Brain microvascular endothelial cell (primary cell): Measurements from ENCODE around the gene PROZ.

Experiments used
- DNase-seq: peaks from one replicate; pipeline ENCODE4 v3.0.0-alpha.2; 2020
- H3K27ac ChIP-seq: fragments of 250-450 bp; sonication (Bioruptor Pico); 2 replicates; pipeline ENCODE4 v1.5.1; 2020; ENCODE audit warnings: mild to moderate bottlenecking, moderate library complexity
- H3K27me3 ChIP-seq: fragments of 250-450 bp; sonication (Bioruptor Pico); replicated peaks from 2 replicates; pipeline ENCODE4 v1.5.1; 2020; ENCODE audit warnings: mild to moderate bottlenecking
- H3K36me3 ChIP-seq: fragments of 250-450 bp; sonication (Bioruptor Pico); replicated peaks from 2 replicates; pipeline ENCODE4 v1.5.1; 2020; ENCODE audit warnings: mild to moderate bottlenecking
- H3K4me3 ChIP-seq: 2 replicates; pipeline ENCODE4 v1.5.1; 2011; ENCODE audit warnings: low read depth, mild to moderate bottlenecking, control low read depth, low read length, moderate library complexity
- in situ Hi-C: cut with HindIII; loops from 2 replicates; pipeline ENCODE4 v1.10.0; 2017; ENCODE audit warnings: low sequenced_read_pairs, low pct_ligation_motif_present
- TF ChIP-seq, protein P1 (sequence below): IDR thresholded peaks from 2 replicates; pipeline ENCODE4 v1.5.1; 2011; ENCODE audit warnings: low read depth, mild to moderate bottlenecking, moderate library complexity, low read length, control low read depth, inconsistent platforms; ENCODE audit errors: missing control alignments

Gene PROZ

DNA sequence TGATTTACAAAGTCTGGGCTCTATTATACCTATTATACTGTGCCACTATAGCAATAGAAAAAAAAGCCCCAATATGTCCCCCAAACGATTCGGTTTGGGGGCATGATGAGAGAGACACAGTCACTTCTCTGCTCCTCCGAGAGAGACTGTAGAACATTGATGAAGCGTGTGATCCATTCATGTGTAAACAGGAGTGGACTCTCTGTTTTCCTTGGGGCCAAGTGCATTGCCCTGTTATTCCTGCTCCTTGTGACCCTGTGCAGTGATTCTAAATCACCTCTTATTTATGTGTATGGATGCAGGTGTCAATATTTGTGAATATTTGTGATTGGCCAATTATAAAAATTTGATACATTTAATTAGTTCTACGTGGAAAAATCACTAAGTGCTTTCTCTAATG is 18.9 kb upstream of the PROZ start:
- no peaks in the 10 kb centered on the region for H3K36me3 ChIP-seq
- no peak overlapping the region for H3K27ac ChIP-seq
- in situ Hi-C loops: no loop called here
- no peak for DNase-seq
- TF ChIP-seq, protein P1, sequence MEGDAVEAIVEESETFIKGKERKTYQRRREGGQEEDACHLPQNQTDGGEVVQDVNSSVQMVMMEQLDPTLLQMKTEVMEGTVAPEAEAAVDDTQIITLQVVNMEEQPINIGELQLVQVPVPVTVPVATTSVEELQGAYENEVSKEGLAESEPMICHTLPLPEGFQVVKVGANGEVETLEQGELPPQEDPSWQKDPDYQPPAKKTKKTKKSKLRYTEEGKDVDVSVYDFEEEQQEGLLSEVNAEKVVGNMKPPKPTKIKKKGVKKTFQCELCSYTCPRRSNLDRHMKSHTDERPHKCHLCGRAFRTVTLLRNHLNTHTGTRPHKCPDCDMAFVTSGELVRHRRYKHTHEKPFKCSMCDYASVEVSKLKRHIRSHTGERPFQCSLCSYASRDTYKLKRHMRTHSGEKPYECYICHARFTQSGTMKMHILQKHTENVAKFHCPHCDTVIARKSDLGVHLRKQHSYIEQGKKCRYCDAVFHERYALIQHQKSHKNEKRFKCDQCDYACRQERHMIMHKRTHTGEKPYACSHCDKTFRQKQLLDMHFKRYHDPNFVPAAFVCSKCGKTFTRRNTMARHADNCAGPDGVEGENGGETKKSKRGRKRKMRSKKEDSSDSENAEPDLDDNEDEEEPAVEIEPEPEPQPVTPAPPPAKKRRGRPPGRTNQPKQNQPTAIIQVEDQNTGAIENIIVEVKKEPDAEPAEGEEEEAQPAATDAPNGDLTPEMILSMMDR: no peak
- peaks cover 4% of the 10 kb centered on the region for H3K27me3 ChIP-seq
- H3K4me3 ChIP-seq: no peak overlapping the region

DNA sequence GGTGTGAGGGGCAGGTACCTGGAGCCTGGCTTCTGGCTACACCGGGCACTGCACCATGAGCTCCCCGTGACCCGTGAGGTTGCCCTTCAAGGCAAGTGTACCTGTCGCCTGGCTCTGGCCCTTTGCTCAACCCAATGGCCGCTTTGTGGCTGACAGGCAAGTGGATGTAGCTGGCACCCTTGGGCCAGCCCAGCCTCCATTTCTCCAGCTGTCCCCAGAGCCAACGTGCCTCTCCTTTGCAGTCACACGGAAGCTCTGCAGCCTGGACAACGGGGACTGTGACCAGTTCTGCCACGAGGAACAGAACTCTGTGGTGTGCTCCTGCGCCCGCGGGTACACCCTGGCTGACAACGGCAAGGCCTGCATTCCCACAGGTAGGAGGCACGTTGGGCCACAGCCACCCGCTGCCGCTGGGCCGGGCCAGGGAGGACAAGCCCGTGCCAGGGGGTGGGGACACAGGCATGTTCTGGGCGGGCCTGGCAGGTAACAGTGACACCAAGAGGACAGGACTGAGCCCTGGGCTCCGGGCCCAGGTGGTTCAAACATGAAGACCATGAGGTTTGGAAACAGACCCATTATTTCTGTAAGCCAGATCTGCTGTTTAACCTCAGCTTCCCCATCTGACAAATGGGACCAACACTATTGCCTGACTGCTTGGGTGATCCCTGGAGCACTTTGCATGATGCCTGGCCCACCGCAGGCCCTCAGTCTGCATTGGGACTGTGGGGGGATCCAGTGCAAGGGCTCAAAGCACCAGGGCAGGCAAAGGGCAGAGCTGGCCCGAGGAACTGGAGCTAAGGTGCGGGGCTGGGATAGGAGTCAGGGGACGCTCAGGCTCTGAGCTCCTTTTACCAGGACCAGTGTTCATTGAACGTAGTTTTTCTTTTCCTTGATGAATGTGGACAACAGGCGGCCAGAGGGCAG is 17.5 kb upstream of the PROZ start:
- Histone ChIP-seq H3K27me3 (peaks cover 4% of the 10 kb centered on the region), H3K4me3 (no peak overlapping the region), H3K27ac (no peak overlapping the region), H3K36me3 (no peaks in the 10 kb centered on the region)
- DNase-seq: no peak
- in situ Hi-C loops: no loop called here
- TF ChIP-seq, protein P1: no peak

DNA sequence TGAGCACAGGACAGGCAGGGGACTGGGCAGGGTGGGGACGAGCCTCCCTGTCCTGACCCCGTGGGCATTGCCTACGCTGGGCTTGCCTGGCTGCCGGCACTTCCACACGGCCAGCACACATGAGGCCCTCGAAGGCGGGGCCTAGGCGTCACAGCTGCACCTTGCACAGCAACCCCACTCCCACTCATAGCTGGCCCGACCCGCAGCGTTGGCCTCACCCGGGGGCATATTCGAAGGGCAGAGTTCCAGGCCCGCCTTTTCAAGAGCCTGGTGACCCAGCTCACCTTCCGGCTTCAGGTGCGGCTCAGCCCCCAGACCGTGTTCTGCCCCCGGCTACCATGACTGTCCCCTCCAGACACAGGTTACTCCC is 16.9 kb upstream of the PROZ start:
- TF ChIP-seq, protein P1: no peak
- H3K4me3 ChIP-seq: no peak overlapping the region
- H3K27ac ChIP-seq: no peak overlapping the region
- H3K36me3 ChIP-seq: no peaks in the 10 kb centered on the region
- H3K27me3 ChIP-seq: peaks cover 4% of the 10 kb centered on the region
- in situ Hi-C loops: no loop called here
- DNase-seq: no peak

DNA sequence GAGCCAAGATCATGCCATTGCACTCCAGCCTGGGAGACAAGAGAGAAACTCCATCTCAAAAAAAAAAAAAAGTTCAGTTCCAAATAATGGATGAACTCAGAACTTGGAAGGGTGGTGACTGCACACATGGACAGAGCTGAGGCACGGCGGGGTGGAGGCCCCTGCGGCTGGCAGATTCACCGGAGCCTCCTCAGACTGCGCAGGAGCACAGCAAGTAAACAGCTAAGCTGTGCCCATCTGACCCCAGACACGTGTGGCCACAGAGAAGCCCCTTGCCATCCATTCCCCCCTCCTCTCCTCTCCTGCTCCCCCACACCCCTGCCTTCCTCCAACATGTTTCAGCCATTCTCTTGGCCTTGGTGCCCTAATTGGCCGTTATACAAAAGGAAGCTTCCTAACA is 15.6 kb upstream of the PROZ start:
- Histone ChIP-seq H3K27me3 (peaks cover 4% of the 10 kb centered on the region), H3K4me3 (no peak overlapping the region), H3K36me3 (no peaks in the 10 kb centered on the region), H3K27ac (no peak overlapping the region)
- no peak for DNase-seq
- in situ Hi-C loops: no loop called here
- TF ChIP-seq, protein P1: no peak

DNA sequence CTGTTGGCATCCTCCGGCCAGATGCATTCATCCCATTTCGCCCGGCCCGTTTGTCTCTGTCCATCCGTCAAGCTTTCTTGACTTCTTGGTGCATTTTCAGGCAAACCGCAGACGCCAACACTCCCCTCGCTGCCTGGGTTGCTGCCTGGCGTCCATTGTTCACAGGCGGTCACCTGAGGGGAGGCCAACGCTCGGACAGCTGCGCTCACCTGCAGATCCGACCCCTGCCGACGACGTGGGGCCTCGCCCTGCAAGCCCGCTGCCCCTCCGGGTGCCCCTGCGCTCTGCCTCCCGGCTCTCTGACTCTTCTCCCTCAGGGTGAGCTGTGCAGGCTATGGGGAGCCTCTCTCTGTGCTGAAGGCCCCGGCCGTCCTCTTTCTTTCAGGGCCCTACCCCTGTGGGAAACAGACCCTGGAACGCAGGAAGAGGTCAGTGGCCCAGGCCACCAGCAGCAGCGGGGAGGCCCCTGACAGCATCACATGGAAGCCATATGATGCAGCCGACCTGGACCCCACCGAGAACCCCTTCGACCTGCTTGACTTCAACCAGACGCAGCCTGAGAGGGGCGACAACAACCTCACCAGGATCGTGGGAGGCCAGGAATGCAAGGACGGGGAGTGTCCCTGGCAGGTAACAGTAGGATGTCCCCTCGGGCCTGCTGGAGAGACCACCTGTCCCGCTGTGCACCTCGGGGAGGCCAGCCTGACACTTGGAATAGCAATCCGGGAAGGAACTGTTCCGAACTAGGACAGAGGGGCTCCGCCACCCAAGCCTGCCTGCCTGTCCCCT is 14.8 kb upstream of the PROZ start:
- Histone ChIP-seq H3K27me3 (peaks cover 4% of the 10 kb centered on the region), H3K4me3 (no peak overlapping the region), H3K27ac (no peak overlapping the region), H3K36me3 (no peaks in the 10 kb centered on the region)
- in situ Hi-C loops: no loop called here
- TF ChIP-seq, protein P1: no peak
- no peak for DNase-seq
